Right hindlimb (tissue), 1 donor: ENCODE measurements around the gene BABAM2.

ENCODE experiments used
- DNase-seq: peaks from one replicate; pipeline ENCODE4 v3.0.0-alpha.2; 2018

The BABAM2 gene

DNA sequence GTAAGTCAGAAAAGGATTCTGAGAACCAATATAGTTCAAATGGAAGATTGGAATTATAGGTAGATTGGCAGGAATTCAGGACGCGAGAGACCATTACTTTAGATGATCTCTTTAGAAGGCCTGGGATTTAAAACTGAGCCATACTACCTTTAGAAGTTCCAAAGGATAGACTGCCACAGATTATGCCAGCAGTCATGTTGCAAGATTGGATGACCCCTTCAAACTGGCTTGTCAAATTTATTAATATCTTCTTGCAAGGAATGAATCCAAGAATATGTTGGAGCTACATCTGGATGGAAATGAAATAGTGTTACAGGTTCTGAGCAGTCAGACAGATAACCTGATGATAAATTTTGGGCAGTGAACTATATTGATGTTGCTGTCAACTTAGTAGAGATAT, 22.0 kb downstream of the BABAM2 start:
- DNase-seq: no peak

DNA sequence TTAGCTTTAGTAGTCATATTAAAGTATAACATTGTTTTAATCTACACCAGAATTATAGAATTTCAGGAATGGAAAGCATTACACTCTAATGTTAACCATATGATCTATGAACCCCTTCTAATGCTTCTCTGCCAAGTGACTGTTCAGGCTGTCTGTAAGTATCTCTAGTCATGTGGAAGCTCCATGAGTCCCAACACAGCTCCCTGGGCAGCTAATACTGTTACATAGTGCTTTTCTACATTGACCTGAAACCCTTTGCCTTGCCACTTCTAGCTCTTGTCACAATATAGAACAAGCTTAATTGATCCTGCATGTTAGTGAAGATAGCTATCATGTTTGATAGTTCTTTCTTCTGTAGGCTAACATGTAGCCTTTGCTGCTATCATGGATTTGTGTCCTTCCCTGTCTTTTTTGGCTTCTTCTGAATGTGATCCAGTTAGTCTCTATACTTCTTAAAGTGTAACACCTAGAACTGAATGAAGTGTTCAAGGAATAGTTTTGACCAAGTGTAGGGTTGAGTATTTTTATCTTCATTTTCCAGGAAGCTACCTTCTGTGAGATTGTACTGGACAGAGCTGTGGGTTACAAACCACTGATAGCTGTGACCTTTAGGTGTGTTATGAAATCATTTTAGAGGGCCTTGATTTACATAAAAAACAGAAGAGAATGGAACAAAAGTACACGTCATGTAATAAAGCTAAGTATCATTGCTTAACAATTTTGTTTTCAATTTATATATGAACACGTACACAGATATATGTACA, 23.7 kb downstream of the BABAM2 start:
- DNase-seq: no peak

DNA sequence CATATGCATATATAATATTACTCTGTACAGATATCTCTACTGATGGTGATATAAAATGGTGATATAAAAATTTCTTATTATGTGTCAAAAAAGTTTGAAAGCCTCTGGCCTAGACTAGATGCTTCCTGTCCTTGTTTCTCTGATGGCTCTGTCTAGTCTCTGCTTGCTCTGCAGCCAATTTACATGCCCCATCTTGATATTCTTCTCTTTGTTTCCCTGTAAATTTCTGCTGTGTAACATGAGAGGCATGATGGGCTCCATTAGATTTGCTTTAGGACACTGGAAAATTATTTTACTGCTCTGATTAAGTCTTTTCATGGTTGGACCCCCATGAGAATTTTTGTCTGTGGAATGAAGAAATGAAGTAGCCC, 24.3 kb downstream of the BABAM2 start:
- no peak for DNase-seq

DNA sequence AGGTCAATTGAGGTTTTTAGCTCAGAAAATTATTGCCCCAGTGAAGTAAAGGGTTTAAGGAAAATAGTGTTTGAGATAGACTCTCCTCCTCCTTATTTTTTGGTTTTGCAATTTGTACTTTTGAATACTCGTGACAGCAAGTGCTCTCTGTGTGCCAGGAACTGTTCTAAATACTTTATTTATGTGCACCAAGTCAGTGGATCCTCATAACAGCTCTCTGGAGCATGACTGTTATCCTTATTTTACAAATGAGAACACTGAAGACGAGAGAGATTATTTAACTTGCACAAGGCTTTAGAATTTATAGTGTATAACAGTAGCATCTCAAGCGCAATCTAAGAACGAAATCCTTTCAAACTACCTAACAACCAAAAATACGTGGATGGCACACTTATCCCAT, 24.7 kb downstream of the BABAM2 start:
- no peak for DNase-seq

DNA sequence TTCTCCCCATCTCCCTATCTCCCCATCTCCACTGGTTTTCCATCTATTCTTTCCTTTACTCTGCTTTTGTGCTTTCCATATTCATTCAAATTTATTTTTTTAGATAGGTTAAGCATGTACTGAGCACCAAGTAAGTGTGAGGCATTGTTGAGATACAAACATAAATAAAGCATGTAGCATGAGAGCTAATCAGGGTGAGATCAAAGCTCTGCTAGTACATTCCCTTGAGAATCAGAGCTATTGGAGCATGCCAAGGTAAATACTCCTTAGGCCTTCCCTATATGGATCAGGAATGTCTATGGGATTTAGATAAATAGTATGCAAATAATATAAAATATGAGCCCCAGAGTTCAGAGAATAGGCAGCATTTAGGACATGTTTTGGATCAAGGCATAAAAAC, 25.3 kb downstream of the BABAM2 start:
- DNase-seq: no peak

DNA sequence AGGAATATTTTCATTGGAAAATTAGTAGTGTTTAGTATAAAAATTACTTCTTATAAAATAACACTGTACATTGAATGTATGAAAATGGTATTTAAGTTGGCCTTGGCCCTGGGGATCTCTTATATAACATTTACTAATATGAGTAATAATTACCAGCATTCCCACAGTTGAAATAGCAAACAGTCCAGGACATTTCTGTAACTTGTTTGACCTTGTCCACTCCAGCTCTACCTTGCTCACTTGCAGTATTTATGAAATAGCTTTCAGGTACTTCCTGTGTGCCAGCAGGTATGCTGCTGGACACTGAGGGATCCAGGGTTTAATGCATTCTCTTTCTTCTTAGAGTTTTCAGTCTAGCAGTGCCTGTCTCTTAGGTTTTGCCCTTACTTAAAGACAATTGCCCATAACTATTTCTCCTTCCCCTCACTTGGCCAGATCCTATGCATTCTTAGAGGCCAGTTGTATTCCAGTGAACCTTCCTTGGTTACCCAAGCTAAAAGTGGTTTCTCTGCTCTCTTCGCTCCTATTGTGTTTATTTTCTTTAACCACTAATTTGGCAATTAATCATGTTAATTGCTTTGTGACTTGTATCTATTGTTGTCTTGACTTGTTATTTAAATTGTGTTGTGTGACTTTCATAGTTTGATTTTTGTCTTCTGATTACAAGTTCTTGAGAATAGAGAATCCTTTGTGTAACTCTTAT, 25.9 kb downstream of the BABAM2 start:
- DNase-seq: no peak

DNA sequence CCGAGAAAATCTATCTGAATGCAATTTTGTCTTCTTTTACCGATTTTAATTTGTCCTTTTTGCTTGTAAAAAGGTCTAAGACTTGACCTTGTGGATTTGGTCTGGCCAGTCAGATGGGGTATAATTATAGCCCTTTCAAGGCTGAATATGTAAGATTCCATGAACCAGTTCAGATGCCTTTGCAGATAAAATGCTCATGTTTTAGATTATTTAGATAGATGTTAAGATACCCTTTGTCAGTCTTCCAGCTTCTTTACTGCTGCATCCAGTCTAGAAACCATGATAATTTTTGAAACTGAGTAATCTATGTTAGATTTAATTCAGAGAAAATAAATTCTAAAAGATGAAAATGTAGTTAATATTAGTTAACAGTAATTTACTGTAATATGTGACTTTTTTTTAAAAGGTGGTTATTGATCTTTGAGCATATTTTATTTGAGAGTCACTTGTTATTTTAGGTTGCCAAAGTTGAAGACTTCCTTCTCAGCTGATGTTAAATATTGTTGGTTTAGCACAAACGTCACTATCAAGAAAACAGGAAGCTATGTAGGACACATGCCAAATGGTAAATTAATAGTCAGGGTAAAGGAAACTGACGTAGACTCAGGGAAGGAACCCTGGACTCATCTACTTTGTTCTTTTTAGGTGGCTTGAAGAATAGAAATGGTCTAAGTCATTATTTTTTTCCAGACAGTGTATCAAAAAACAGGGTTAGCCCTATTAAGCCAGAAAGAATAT, 29.8 kb downstream of the BABAM2 start:
- no peak for DNase-seq

DNA sequence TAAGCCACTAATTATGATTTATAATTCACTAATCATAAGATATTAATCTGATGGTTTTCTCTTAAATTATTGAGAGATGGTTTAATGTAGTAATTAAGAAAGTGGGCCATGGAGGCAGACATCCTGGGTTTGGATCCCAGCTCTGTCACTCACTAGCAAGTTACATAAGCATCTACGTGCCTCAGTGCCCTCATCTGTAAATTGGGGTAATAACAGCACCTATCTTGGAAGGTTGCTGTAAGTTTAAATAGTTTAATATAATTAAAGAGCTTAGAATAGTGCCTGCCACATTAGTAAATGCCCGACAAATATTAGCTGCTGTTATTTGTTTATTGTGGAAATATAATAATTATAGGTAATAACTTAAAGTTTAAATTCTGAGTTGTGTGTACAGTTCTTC, 30.9 kb downstream of the BABAM2 start:
- DNase-seq: no peak

DNA sequence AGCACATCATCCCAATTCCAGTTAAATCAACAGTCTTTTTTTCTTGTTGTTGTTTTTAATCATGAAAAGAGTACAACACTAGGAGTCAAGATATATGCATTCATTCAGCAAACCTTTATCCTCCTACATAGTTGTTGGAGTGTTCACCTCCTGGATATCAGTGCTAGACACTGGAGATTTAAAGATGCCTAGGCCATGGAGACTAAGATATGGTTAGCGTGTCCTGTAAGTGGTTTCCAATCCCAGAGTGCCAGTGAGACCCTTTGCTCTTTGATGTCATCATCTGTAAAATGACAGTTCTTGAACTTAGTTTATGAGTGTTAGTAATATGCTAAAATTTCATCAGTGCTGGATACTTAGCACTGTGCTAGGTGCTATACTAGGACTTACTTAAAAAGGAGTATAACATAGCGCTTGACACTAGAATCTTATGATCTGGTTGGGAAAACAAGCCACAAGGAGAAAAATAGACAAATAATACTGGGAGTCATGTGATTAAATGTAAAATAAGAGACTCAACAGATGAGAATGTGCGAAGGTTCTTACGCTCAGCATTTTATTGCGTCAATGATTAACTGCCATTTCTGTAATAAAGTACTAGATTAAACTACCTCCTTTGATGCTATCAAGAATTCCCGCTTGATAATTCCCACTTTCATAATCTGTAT, 31.5 kb downstream of the BABAM2 start:
- DNase-seq: no peak

DNA sequence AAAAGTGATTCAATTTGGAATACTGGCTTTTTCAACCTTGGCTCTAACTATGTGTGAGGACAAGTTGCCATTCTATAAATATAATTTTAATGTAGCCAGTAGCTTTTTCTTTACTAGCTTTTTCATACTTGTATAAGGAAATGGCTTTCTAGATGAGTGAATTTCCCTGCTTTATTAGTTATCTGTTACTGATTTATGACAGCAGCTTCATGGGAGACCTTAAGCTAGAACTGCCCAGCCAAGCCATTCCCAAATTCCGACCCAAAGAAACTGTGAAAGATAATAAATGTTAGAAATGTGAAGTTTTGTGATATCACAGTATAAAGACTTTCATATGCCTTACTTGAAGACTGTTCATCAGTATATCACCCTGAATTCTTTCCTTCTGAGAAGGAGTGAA, 32.3 kb downstream of the BABAM2 start:
- DNase-seq: no peak

DNA sequence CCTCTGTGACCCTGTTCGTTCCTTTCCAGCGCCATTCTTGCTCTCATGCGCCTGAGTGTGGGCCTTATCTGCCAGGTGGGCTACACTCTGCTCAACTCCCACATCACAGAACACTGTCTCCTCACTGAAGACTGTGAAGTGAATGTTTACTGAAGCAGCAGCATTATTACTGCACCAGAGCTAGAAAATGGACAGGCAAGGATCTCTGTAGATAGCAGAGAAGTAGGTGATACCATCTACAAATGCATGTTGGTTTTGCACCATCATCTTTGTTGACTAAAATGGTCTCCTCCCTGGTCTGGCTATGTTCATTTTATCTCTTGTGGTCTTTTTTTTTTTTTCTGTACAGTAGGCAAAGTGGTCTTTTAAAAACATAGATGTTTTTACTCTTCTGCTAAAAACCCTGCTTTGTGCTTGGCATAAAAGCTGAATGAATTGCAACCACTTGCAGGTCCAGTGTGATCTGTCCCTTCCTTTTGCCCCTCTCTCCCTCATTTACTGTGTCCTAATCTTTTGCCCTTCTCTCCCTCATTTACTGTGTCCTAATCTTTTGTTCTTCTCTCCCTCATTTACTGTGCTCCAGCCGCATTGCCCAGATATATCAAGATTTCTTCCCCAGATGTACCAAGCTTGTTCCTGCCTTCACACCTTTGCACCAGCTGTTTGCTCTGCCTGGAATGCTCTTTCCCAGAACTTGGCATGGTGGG, 35.4 kb downstream of the BABAM2 start:
- no peak for DNase-seq

DNA sequence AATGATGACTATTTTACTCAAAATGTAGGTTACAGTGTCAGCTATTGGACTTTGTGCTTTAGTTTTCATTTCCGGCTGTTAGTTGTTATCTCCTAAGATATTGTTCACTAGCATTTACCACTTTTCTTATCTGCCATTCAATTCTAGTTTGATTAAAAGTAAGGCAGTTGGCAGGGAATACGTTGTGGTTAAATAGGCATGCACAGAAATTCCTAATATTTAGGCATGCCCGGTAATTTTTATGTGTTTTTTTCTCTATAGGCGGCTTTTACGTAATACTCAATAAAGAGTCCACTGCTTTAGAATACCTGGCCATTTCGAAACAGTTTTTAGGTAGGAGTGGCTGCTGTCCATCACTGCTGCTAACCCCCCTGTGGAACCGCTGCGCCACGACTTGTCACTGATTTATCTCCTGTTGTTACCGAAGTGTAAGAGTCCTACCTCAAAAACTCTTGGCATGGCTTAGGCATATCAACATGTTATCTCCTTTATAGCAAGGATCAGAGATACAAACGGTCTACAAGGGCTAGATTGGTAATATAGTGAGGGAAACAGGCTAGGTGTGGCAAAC, 39.5 kb downstream of the BABAM2 start:
- DNase-seq: no peak

DNA sequence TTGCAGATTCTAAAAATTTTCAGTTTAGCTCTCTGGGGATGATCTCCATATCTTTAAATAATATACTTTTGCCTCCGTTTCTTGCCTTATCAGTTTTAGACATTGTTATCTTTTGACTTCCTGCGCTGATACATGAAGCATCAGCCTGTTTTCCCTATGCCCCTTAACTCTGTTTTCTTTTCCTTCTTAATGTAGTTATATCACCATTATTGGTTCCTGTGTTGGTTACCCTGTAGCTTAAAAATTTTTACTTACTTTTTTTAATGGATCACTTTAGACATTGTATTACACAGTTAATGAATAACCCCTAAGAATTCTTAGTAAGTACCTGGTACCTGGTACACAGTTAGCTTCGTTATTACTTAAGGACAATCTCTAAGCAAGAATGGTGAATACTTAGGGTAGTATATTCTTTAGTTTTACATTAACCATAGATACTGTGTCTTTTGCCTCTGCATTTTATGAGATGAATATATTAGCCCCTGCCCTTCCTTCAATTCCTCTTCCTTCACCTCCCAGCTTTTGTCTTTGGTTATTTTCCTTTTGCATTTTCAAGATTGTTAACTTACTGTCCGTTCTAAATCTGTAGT, 40.9 kb downstream of the BABAM2 start:
- no peak for DNase-seq

DNA sequence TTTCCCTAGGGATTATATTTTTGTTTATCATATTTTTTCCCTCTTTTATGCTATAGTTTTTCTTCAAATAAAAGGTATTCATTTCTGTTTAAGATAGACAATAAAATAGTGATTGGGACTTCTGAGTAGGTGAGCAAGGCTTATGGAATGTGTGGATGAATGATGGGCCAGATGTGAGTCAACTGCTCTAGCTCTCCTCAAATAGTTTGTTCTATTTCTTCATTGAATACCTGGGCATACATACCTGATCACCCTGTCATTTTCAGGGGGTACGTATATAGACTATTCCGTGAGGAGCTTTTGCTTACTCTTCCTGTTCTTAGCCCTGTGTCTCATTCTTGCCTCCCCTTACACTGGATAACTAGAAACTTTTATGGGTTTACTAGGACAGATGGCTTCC, 41.9 kb downstream of the BABAM2 start:
- DNase-seq: no peak

DNA sequence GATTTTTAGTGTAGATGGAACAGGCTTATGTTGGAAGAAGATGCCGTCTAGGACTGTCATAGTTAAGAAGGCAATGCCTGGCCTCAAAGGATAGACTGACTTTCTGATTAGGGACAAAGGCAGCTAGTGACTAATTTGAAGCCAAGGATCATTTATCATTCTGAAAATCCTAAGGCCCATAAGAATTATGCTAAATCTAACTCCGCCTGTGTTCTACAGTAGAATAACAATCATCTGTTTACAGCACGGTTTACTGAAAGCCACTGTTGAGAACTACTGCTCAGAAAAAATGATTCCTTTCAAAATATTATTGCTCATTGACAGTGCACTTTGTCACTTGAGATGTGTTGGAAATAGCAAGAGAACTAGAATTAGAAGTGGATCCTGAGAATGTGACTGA, 44.5 kb downstream of the BABAM2 start:
- no peak for DNase-seq

DNA sequence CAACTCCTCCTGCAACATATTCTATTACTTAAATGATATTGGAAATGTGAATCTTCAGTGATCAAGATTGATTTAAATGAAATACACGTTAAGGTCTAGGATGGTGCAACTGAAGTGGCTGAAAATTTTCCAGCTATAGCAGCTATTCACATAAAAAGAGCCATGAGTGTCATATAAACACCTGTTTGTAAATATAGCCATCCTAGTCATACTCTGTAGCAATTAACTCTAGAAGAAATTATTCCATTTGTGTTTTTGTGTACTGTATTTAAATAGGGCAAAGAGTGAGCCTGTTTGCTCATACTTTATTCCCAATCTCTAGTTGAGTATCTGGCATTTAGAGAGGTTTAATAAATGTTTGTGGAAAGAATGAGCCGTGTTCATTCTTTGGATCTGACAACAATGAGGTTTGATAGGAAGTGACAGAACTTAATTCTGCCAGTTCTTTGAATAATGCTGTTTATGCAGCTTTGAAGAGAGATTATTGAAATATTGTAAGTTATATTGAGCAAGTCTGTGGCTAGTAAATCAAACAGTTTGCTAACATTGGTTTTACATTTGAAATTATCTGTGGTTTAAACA, 49.7 kb downstream of the BABAM2 start:
- DNase-seq: no peak

DNA sequence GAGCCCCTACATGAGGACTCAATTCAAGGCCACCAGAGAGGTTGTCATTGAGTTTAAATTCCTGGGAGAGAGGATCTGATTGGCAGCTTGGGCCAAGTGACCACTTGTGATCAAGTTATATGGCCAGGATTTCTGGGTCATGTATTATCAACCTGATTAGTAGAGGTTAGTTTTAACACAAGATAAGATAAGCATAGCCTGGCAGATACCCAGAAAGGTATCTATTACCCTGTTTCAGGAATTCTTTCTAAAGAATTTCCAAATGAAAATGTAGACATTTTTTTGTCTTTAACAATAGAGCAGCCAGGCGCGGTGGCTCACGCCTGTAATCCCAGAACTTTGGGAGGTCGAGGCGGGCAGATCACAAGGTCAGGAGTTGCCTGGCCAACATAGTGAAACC, 50.5 kb downstream of the BABAM2 start:
- DNase-seq: no peak

DNA sequence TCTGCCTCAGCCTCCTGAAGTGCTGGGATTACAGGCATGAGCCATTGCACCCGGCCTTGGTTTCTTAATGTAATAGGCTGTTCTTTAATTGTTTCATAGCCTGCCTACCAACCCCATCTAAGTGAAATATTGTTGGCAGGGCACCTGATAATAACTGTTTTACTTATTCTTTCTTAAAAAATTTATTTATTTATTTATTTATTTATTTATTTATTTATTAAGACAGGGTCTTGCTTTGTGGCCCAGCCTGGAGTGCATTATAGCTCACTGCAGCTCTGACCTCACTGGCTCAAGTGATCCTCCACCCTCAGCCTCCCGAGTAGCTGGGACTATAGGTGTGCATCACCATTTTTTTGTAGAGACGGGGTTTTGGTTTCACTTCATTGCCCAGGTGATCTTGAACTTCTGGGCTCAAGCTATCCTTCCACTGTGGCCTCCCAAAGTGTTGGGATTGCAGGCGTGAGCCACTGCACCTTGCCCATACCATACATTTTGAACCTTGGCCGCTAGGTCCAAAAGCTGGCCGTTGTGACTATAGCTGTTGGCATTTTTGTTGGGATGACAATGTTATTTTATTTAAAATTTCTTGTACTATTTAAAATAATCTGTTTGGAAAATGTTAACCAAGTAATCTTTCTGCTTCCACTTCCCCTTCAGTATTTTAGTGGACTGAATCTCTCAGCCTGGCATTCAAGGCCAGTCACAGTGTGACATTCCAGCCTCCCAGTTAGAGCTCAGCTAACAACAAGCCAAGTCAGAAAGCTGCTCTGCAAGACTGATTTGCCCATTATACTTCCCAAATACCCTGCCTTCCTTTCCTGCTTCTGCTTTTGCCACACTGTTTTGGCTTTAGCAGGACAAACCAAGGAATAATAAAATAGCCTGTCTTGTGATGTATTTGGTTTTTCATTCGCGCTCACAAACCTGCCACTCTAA, 52.4 kb downstream of the BABAM2 start:
- DNase-seq: no peak

DNA sequence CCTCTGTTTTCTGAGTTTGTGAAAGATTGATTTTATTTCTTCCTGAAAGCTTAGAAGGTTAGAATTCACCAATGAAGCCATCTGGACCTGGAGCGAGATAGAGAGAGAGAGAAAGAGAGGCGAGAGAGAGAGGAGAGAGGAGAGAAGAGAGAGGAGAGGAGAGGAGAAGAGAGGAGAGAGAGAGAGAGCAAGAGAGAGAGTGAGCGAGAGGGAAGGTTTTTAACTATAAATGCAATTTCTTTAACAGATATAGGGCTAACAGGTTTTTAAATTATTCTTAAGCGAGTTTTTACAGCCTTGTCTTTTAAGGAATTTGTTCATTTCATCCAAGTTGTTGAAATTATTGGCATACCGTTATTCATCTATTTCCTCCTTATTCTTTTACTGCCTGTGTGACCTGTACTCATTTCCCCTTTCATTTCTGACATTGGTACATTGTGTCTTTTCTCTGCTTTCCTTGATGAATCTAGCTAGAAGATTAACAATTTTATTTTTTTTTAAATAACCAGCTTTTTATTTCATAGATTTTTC, 56.1 kb downstream of the BABAM2 start:
- DNase-seq: no peak

DNA sequence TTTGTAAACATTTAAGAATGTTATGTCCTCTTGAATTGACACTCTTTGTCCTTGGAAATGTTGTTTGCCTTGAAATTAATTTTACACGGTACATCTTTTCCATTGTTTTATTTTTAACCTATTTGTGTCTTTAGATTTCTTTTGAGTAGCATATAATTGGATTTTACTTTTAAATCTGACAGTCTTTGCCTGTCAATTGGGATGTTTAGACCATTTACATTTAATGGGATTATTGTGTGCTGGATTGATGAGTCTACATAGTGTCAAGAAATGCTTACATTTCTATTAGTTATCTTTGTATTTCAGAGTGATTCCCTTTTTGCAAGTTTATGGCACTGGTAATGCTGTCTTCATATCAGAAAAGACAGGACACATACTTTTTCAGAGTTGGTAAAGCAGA, 61.5 kb downstream of the BABAM2 start:
- DNase-seq: no peak
